ENCODE results near the gene RNF220. TPM values are rescaled to one million over a fixed set of nuclear protein-coding genes. Genes with fewer than 3 reads are reported as not detected.

The RNF220 gene
- total and polyA plus RNA-seq, 2 of the 4 experiments (the other 2 are of a cell fraction) = 71.8 to 77.1 TPM

DNA sequence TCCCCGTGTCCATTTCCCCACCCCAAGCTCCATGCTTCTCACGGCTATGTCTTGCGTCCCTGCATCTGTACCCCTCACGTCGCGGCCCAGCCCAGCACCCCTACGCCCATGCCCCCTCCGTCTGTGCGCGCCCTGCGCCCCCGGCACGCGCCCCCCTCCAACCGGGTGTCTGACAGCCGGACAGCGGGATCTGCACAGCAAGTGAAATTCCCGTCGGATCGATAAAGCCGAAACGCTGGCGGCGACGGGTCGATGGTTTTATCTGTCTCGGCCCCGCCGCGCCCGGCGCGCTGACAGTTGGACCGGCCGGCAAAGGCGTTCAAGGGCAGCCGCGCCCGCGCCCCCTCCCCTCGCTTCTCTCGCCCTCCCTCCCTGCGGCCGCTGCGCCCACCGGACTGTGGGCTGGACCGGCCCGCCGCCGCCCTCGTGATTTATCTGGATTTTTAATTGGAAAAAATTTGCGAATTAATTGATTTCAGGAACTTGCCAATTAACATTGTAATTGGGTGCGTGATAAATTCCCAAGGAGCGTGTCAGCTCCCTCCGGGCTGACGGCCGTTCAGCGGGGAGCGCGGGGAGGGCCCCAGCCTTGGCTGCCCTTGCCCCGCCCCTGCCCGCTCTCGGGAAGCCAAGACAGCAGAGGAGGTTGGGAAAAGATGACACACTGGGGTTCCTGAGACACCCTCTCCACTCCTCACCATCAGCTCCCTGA is 212.1 kb downstream of the RNF220 start:
- POLR2A ChIA-PET (ENCODE audit: unreplicated experiment) = no interaction called here
- H3K27ac ChIP-seq (ENCODE audit: insufficient read depth, low read length) = no peak overlapping the region; the same call in 1 of the 2 replicates
- peak; percentile 34 for DNase-seq

More for the DNA sequence above, 212.1 kb downstream of the RNF220 start:
- peak overlapping the region; percentile 57; the same call in 1 of the 2 replicates for H2BK20ac ChIP-seq (ENCODE audit: low read depth, low read length)
- no peaks in the 10 kb centered on the region for H3K9me3 ChIP-seq (ENCODE audit: control insufficient read depth, insufficient read depth, low read length)
- peak overlapping the region; percentile 78 for H3K4me2 ChIP-seq (ENCODE audit: low read depth, low read length)
- H4K20me1 ChIP-seq (ENCODE audit: insufficient read depth, low read length) = no peaks in the 10 kb centered on the region
- H3K4me3 ChIP-seq (ENCODE audit: insufficient read depth, low read depth, low read length) = peak overlapping the region; percentile 38
- no peak overlapping the region for H3K18ac ChIP-seq (ENCODE audit: low read depth, low read length)
- no peak overlapping the region for H3K23ac ChIP-seq (ENCODE audit: low read depth, low read length)
- no TSS peak for BruUV-seq (replicated peaks)
- H3K9ac ChIP-seq (ENCODE audit: low read depth, low read length) = no peak overlapping the region
- peak overlapping the region; percentile 64 for H3K4ac ChIP-seq (ENCODE audit: low read depth, low read length)
- no peak for TF ChIP-seq NFE2L2 (IDR thresholded peaks at IDR 0.05; ENCODE audit: low read depth, low read length)
- TF ChIP-seq MAZ (IDR thresholded peaks at IDR 0.05; ENCODE audit: borderline replicate concordance, low read depth, low read length) = peak; percentile 44
- peak; percentile 81 for ATAC-seq (ENCODE audit: low read depth)
- no peak overlapping the region for H2BK5ac ChIP-seq (ENCODE audit: low read depth, low read length, poor library complexity, severe bottlenecking)
- 0 out of 2 replicates have a peak overlapping the region, but pooled peaks have one; percentile 77 for H2AK5ac ChIP-seq (ENCODE audit: low read depth, low read length)
- dilution Hi-C loops (cut with HindIII; ENCODE audit: low sequenced_read_pairs, unreplicated experiment) = no loop called here
- 4% methylated on average over 20 of the region's 63 CpGs; no CpG with 5 or more reads in 1 of the 2 experiments for WGBS, 2 experiments (ENCODE audit: extremely low coverage in 2 of 2, insufficient read length in 1 of 2)
- peaks cover 22% of the 10 kb centered on the region for H3K4me1 ChIP-seq (ENCODE audit: control insufficient read depth, insufficient read depth, low read length)
- H3K79me1 ChIP-seq (ENCODE audit: low read depth in 1 of 2, low read length in 2 of 2) = no peaks in the 10 kb centered on the region
- no peak overlapping the region for H3K56ac ChIP-seq (ENCODE audit: extremely low read depth, insufficient read depth, low read length)
- no peak overlapping the region; the same call in 1 of the 2 replicates for H4K5ac ChIP-seq (ENCODE audit: low read depth, low read length)
- in situ Hi-C loops (cut with MboI; ENCODE audit: low sequenced_read_pairs) = no loop called here
- no peak overlapping the region for H4K91ac ChIP-seq (ENCODE audit: insufficient read depth, low read depth, low read length)
- H3K9me1 ChIP-seq (ENCODE audit: insufficient read depth, low read length) = peaks cover 15% of the 10 kb centered on the region; the same call in 1 of the 2 replicates
- peak overlapping the region; percentile 86 for H2AFZ ChIP-seq (replicated peaks; ENCODE audit: low read length, poor library complexity)
- peaks cover 31% of the 10 kb centered on the region for H3K27me3 ChIP-seq (ENCODE audit: control insufficient read depth, insufficient read depth, low read length)
- CTCF ChIA-PET = no interaction called here
- H3K14ac ChIP-seq (replicated peaks; ENCODE audit: low read depth, low read length) = no peak overlapping the region
- no peak overlapping the region for H2BK15ac ChIP-seq (ENCODE audit: low read depth, low read length)
- peak overlapping the region; percentile 46 for H2BK120ac ChIP-seq (ENCODE audit: low read depth, low read length)
- intact Hi-C loops (cut with micrococcal nuclease) = no loop called here
- H4K8ac ChIP-seq (ENCODE audit: low read depth in 2 of 2, low read length in 2 of 2) = peak overlapping the region in 1 of 2 experiments; percentile 66; a peak in 2 of 4 replicates
- H2AK9ac ChIP-seq (replicated peaks; ENCODE audit: low read depth, low read length, poor library complexity) = peak overlapping the region; percentile 49
- no peaks in the 10 kb centered on the region for H3K36me3 ChIP-seq (ENCODE audit: control insufficient read depth, insufficient read depth, low read length)
